Right lobe of liver (tissue), 6 donors: ENCODE data around the gene MRPS25. TPM values are rescaled to one million over a fixed set of nuclear protein-coding genes. Genes with fewer than 3 reads are reported as not detected.

Experiments
- ATAC-seq, 4 donors: fragments of 200-7000 bp; cut with Tn5 transposase; one replicate each; pipeline ENCODE4 v1.9.1; 2020; ENCODE audit warnings: mild to moderate bottlenecking in 4 of 4, moderate library complexity in 4 of 4
- DNase-seq, 3 donors: peaks; one replicate each; pipeline ENCODE4 v3.0.0-alpha.2; 2020
- H3K27ac ChIP-seq, 3 donors: fragments of 200-600 bp; one replicate each; pipeline ENCODE4 v1.8.0; 2022
- H3K27me3 ChIP-seq, 2 donors: fragments of 200-600 bp; one replicate each; pipeline ENCODE4 v1.8.0; 2022
- H3K36me3 ChIP-seq, 4 donors: fragments of 200-600 bp; sonication (generic) in 1 of 4; one replicate each; pipeline versions ENCODE4 v1.5.1 to v1.8.0; 2017 to 2022; ENCODE audit warnings: control low read depth in 1 of 4
- H3K4me1 ChIP-seq, 4 donors: fragments of 200-600 bp; sonication (generic) in 1 of 4; one replicate each; pipeline versions ENCODE4 v1.5.1 to v1.8.0; 2017 to 2022; ENCODE audit warnings: control low read depth in 1 of 4
- H3K4me3 ChIP-seq, 3 donors: fragments of 200-600 bp; one replicate each; pipeline ENCODE4 v1.8.0; 2022
- H3K9me3 ChIP-seq, 4 donors: fragments of 200-600 bp; sonication (generic) in 1 of 4; one replicate each; pipeline versions ENCODE4 v1.5.1 to v1.8.0; 2017 to 2022; ENCODE audit warnings: control low read depth in 1 of 4
- CTCF ChIP-seq, 4 donors: fragments of 200-600 bp in 3 of 4; fragments of 450-650 bp in 1 of 4; IDR thresholded peaks; one replicate each; pipeline versions ENCODE4 v1.5.1 to v1.8.0; 2016 to 2022; ENCODE audit warnings: antibody characterized with exemption in 4 of 4, mild to moderate bottlenecking in 2 of 4
- POLR2A ChIP-seq: fragments of 450-650 bp; IDR thresholded peaks from one replicate; pipeline ENCODE4 v1.6.1; 2017; ENCODE audit warnings: antibody characterized with exemption, mild to moderate bottlenecking
- WGBS: methylation state at CpG from one replicate; pipeline ENCODE4 v1.1.6; 2018; ENCODE audit warnings: low coverage, low lambda C conversion rate; ENCODE audit not compliant: insufficient coverage; ENCODE audit errors: missing lambda C conversion rate; 5-methylcytosine and 5-hydroxymethylcytosine counted together
- intact Hi-C, 2 donors: fragments of 100-400 bp; cut with DNase I; formaldehyde crosslinking; loops; one replicate each; pipeline versions ENCODE4 v1.11.2 to v1.14.1; 2022
- total RNA-seq, 6 experiments: library from RNA; depleted of rRNA in 2 of 6; stranded (reverse); fragments of >200 nt in 2 of 6; fragmentation: NEBNext Ultra II Directional in 3 of 6; extraction: Animal tissue kit (Norgen Biotek cat#: 25700) in 3 of 6; gene quantifications; one replicate each; pipeline versions ENCODE4 v1.1.0 to v1.2.4, GENCODE V29; 2016 to 2023
- donor health status: DM: no; HTN: yes; CAD: no.
- donor health status: DM: no; HTN: no; CAD: no.
- donor health status: DM: no; HTN: no; CAD: no.
- donor health status: DM: no; HTN: yes; CAD: no.
- donor health status: DM: no; HTN: yes; CAD: no.

Gene MRPS25
- total RNA-seq, 6 experiments from 2014 or later, result 36.8 to 53.6 (median 48.0) TPM

DNA sequence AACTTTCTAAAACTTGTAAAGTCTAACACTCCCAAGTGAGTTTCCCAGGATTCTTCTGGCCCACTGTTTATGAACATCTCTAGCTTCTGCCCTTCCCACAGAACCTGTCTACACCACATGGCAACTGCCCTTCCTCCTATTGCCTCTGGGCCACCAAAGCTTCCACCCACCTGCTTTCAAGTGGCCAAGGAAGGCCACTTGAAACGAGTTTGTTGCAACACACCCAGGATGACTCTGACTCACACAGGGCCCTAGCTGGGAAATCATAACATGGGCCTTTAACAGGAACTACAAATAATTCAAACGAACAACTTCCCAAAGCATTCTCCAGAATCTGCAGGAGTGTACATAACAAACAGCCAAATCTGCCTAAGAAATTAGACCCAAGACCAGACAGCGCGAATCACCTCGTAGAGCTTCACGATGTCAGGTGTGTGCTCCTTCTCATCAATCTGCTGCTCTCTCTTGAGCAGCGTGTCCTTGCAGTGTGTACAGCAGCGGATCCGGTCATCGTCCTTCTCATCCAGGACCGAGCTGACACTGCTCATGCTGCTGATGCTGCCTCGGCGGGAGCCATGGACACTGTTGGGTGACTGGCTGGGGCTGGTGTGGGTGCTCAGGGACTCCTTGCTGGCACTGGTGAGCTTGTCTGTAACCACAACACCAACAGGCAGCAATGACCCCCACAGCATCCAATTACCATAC, 17.0 kb upstream of the MRPS25 start:
- Histone ChIP-seq H3K4me1 (no peaks in the 10 kb centered on the region), H3K36me3 (peaks cover 11 to 68% (median 35%) of the 10 kb centered on the region in 4 donors), H3K4me3 (no peak overlapping the region), H3K9me3 (no peaks in the 10 kb centered on the region), H3K27me3 (no peaks in the 10 kb centered on the region), H3K27ac (no peak overlapping the region)
- TF ChIP-seq CTCF (IDR thresholded peaks at IDR 0.05) (no peak), POLR2A (no peak)
- DNase-seq, result no peak
- WGBS, result 53% methylated on average over 3 of the region's 13 CpGs
- ATAC-seq, result peak in 1 of 4 donors; percentile 54
- intact Hi-C loops, result no loop called here

DNA sequence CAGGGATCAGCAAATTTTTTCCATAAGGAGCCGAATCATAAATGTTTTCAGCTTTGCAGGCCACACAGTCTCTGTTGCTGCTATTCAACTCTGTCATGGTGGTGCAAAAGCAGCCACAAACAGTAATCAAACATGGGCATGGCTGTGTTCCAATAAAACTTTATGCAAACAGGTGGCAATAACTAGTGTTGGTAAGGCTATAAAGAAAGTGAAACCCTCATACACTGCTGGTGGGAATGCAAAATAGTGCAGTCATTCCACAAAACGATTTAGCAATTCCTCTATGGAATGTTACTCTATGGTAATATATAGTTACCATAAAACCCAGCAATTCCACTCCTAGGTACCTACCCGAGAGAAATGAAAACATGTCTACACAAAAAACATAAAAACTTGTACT, 14.0 kb upstream of the MRPS25 start:
- TF ChIP-seq CTCF (IDR thresholded peaks at IDR 0.05) (no peak), POLR2A (no peak)
- 73% methylated on average over 3 of the region's 3 CpGs for WGBS
- peak in 2 of 4 donors; percentile 25 to 38 for ATAC-seq

DNA sequence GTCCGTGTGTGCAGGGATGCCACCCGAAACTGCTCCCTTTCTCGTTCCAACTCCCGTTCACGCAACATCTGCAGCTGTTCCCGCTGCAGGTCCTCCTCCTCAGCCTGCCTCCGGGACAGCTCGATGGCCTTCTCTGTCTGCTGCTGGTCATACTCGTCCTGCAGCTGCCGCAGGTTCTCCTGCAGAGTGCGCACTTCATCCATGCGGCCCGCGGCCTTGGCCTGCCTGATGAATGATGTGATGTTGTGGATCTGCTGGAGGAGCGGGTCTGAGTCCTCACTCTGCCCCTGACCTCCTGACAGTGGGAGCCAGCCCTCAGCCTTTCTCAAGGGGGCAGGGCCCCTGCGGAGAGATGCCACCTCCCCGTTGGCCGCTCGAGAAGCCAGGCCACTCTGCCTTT, 9.4 kb upstream of the MRPS25 start:
- H3K9me3 ChIP-seq, result no peaks in the 10 kb centered on the region
- WGBS, result no CpG with 5 or more reads among the region's 19 CpGs
- peaks cover 7 to 60% (median 31%) of the 10 kb centered on the region in 4 donors for H3K36me3 ChIP-seq
- no peaks in the 10 kb centered on the region for H3K4me1 ChIP-seq
- no peak overlapping the region for H3K27ac ChIP-seq
- intact Hi-C loops, result no loop called here
- TF ChIP-seq POLR2A (no peak), CTCF (IDR thresholded peaks at IDR 0.05) (no peak)
- DNase-seq, result no peak
- peak in 1 of 4 donors; percentile 32 for ATAC-seq
- no peaks in the 10 kb centered on the region for H3K27me3 ChIP-seq
- no peak overlapping the region for H3K4me3 ChIP-seq

More for the DNA sequence above, 14.0 kb upstream of the MRPS25 start:
- intact Hi-C loops, result no loop called here
- no peak overlapping the region for H3K27ac ChIP-seq
- no peaks in the 10 kb centered on the region for H3K4me1 ChIP-seq
- DNase-seq, result no peak
- H3K4me3 ChIP-seq, result no peak overlapping the region
- H3K36me3 ChIP-seq, result peaks cover 11 to 78% (median 47%) of the 10 kb centered on the region in 4 donors
- H3K27me3 ChIP-seq, result no peaks in the 10 kb centered on the region
- no peaks in the 10 kb centered on the region for H3K9me3 ChIP-seq

GRCh38 chr3:15071699-15072098, 6.6 kb upstream of the MRPS25 start:
- intact Hi-C loops, result no loop called here
- Histone ChIP-seq H3K27ac (no peak overlapping the region), H3K4me3 (no peak overlapping the region), H3K4me1 (no peaks in the 10 kb centered on the region), H3K9me3 (no peaks in the 10 kb centered on the region), H3K36me3 (peaks cover 0 to 40% (median 18%) of the 10 kb centered on the region in 4 donors), H3K27me3 (no peaks in the 10 kb centered on the region)
- no peak for ATAC-seq
- TF ChIP-seq CTCF (IDR thresholded peaks at IDR 0.05) (no peak), POLR2A (no peak)
- 93% methylated on average over 2 of the region's 2 CpGs for WGBS
- DNase-seq, result no peak
